H1 (cell line): ENCODE measurements around the gene ZNF408. TPM values are rescaled to one million over a fixed set of nuclear protein-coding genes. Genes with fewer than 3 reads are reported as not detected.

Experiments used
- CTCF ChIA-PET: fragments of 300-600 bp; sonication (Branson Sonifier 250); formaldehyde crosslinking; loops from one replicate; lab custom pipeline; 2021; ENCODE audit not compliant: partially characterized antibody; lab: Charles Lee
- POLR2A ChIA-PET: fragments of 300-600 bp; sonication (Branson Sonifier 250); formaldehyde crosslinking; loops from one replicate; lab custom pipeline; 2021; ENCODE audit warnings: inconsistent platforms; ENCODE audit not compliant: partially characterized antibody; lab: Charles Lee
- DNase-seq, 2 experiments: peaks; one replicate each; pipeline versions ENCODE4 v3.0.0 to v3.0.0-alpha.2; 2010 to 2022; ENCODE audit warnings: low spot score in 2 of 2, low read depth in 1 of 2, mixed read lengths in 1 of 2
- FAIRE-seq: peaks from 2 replicates; lab custom pipeline; 2011; peaks lifted over from hg19 to GRCh38; lab: Jason Lieb, UNC
- H2AFZ ChIP-seq: 2 replicates; pipeline ENCODE4 v1.8.1; 2012; ENCODE audit warnings: low read length, inconsistent platforms
- H2AK5ac ChIP-seq: 2 replicates; pipeline ENCODE4 v1.6.1; 2013; ENCODE audit warnings: low read depth, low read length
- H2BK120ac ChIP-seq: replicated peaks from 2 replicates; pipeline ENCODE3; 2013; ENCODE audit warnings: low read depth, low read length, inconsistent platforms
- H2BK12ac ChIP-seq: 2 replicates; pipeline ENCODE4 v1.6.1; 2013; ENCODE audit warnings: low read depth, low read length
- H2BK15ac ChIP-seq: 2 replicates; pipeline ENCODE4 v1.6.1; 2013; ENCODE audit warnings: low read length
- H2BK20ac ChIP-seq: 2 replicates; pipeline ENCODE4 v1.6.1; 2013; ENCODE audit warnings: low read length
- H2BK5ac ChIP-seq: 2 replicates; pipeline ENCODE4 v1.6.1; 2013; ENCODE audit warnings: low read depth, low read length
- H3K14ac ChIP-seq: 2 replicates; pipeline ENCODE4 v1.6.1; 2013; ENCODE audit warnings: inconsistent platforms; ENCODE audit not compliant: insufficient read length
- H3K18ac ChIP-seq: 2 replicates; pipeline ENCODE4 v1.6.1; 2013; ENCODE audit warnings: low read length; ENCODE audit errors: extremely low read depth
- H3K23ac ChIP-seq: 2 replicates; pipeline ENCODE4 v1.6.1; 2013; ENCODE audit warnings: inconsistent platforms; ENCODE audit not compliant: insufficient read length
- H3K23me2 ChIP-seq: 2 replicates; pipeline ENCODE4 v1.6.1; 2013; ENCODE audit warnings: low read depth, low read length
- H3K27ac ChIP-seq: 2 replicates; pipeline ENCODE4 v1.6.1; 2011; ENCODE audit warnings: low read depth, low read length, inconsistent platforms
- H3K27me3 ChIP-seq, 4 experiments: replicated peaks in 1 of 4; 1 replicate in 1 of 4; 2 replicates in 3 of 4; pipeline versions ENCODE4 v1.6.1 to v1.8.1; 2011 to 2013; ENCODE audit warnings: low read length in 3 of 4, mild to moderate bottlenecking in 3 of 4, inconsistent platforms in 2 of 4, mixed read lengths in 2 of 4, moderate library complexity in 1 of 4; ENCODE audit not compliant: control insufficient read depth in 3 of 4, insufficient read depth in 3 of 4; ENCODE audit errors: extremely low read depth in 1 of 4
- H3K36me3 ChIP-seq, 4 experiments: 2 replicates each; pipeline versions ENCODE4 v1.6.1 to v1.8.1; 2011 to 2013; ENCODE audit warnings: mild to moderate bottlenecking in 4 of 4, low read length in 3 of 4, moderate library complexity in 2 of 4, control low read depth in 1 of 4, inconsistent platforms in 1 of 4; ENCODE audit not compliant: insufficient read depth in 4 of 4, control insufficient read depth in 2 of 4
- H3K4ac ChIP-seq: replicated peaks from 2 replicates; pipeline ENCODE3; 2013; ENCODE audit warnings: low read length, low read depth, mixed read lengths, inconsistent platforms; ENCODE audit not compliant: insufficient read length
- H3K4me1 ChIP-seq, 4 experiments: replicated peaks in 1 of 4; 1 replicate in 1 of 4; 2 replicates in 3 of 4; pipeline versions ENCODE4 v1.6.1 to v1.8.1; 2011 to 2013; ENCODE audit warnings: low read length in 3 of 4, inconsistent platforms in 2 of 4, mixed read lengths in 1 of 4; ENCODE audit not compliant: insufficient read depth in 4 of 4, control insufficient read depth in 3 of 4
- H3K4me2 ChIP-seq, 2 experiments: 2 replicates each; pipeline versions ENCODE4 v1.6.1 to v1.8.1; 2011 to 2013; ENCODE audit warnings: low read depth in 2 of 2, low read length in 2 of 2, control low read depth in 1 of 2, inconsistent platforms in 1 of 2, mild to moderate bottlenecking in 1 of 2; ENCODE audit not compliant: insufficient read depth in 1 of 2
- H3K4me3 ChIP-seq, 4 experiments: fragments of 200-600, 300-600 bp in 1 of 4; sonication (generic), shearing (Covaris generic), sonication (Bioruptor Twin) in 1 of 4; 2 replicates each; pipeline versions ENCODE4 v1.5.1 to v1.8.1; 2011 to 2016; ENCODE audit warnings: low read length in 4 of 4, low read depth in 3 of 4, control low read depth in 2 of 4, inconsistent platforms in 2 of 4, mild to moderate bottlenecking in 2 of 4, mixed read lengths in 1 of 4, moderate library complexity in 1 of 4; ENCODE audit not compliant: insufficient read depth in 2 of 4; ENCODE audit errors: extremely low read depth in 1 of 4
- H3K56ac ChIP-seq: replicated peaks from 2 replicates; pipeline ENCODE3; 2013; ENCODE audit warnings: low read depth, mild to moderate bottlenecking, mixed read lengths, low read length, inconsistent platforms; ENCODE audit not compliant: insufficient read length
- H3K79me1 ChIP-seq: 2 replicates; pipeline ENCODE4 v1.6.1; 2013; ENCODE audit warnings: low read depth, low read length, control low read depth
- H3K79me2 ChIP-seq, 2 experiments: 2 replicates each; pipeline versions ENCODE4 v1.6.1 to v1.8.1; 2012 to 2013; ENCODE audit warnings: low read length in 2 of 2, mild to moderate bottlenecking in 2 of 2, inconsistent platforms in 1 of 2; ENCODE audit not compliant: insufficient read depth in 2 of 2, control insufficient read depth in 1 of 2
- H3K9ac ChIP-seq, 4 experiments: replicated peaks in 1 of 4; 1 replicate in 1 of 4; 2 replicates in 3 of 4; pipeline versions ENCODE4 v1.6.1 to v1.8.1; 2011 to 2013; ENCODE audit warnings: low read depth in 3 of 4, low read length in 3 of 4, control low read depth in 2 of 4, mild to moderate bottlenecking in 2 of 4, moderate library complexity in 2 of 4, inconsistent platforms in 1 of 4; ENCODE audit errors: extremely low read depth in 1 of 4
- H3K9me3 ChIP-seq, 2 experiments: 2 replicates each; pipeline versions ENCODE4 v1.6.1 to v1.8.1; 2012 to 2013; ENCODE audit warnings: mild to moderate bottlenecking in 2 of 2, moderate library complexity in 2 of 2, control low read depth in 1 of 2, inconsistent platforms in 1 of 2, low read depth in 1 of 2, low read length in 1 of 2, mixed read lengths in 1 of 2; ENCODE audit not compliant: insufficient read depth in 2 of 2
- H4K20me1 ChIP-seq, 2 experiments: replicated peaks in 1 of 2; 2 replicates each; pipeline versions ENCODE3 to v1.8.1; 2011 to 2013; ENCODE audit warnings: inconsistent platforms in 2 of 2, low read length in 2 of 2, mild to moderate bottlenecking in 1 of 2; ENCODE audit not compliant: insufficient read depth in 2 of 2, control insufficient read depth in 1 of 2
- H4K5ac ChIP-seq: 2 replicates; pipeline ENCODE4 v1.6.1; 2013; ENCODE audit warnings: low read length, low read depth, mixed read lengths, inconsistent platforms; ENCODE audit not compliant: insufficient read length
- H4K8ac ChIP-seq: 2 replicates; pipeline ENCODE4 v1.8.0; 2013; ENCODE audit warnings: mild to moderate bottlenecking, moderate library complexity, low read length, inconsistent platforms; ENCODE audit not compliant: insufficient read depth; ENCODE audit errors: extremely low read depth
- H4K91ac ChIP-seq: replicated peaks from 2 replicates; pipeline ENCODE3; 2013; ENCODE audit warnings: low read length, mixed read lengths, inconsistent platforms; ENCODE audit not compliant: insufficient read length
- ATF2 ChIP-seq: IDR thresholded peaks from 2 replicates; pipeline ENCODE4 v1.6.1; 2012; ENCODE audit warnings: low read length, inconsistent platforms
- GTF2F1 ChIP-seq: IDR thresholded peaks from 2 replicates; pipeline ENCODE4 v1.6.1; 2012; ENCODE audit warnings: low read depth, low read length, improper control_type of control experiment, borderline replicate concordance
- HDAC6 ChIP-seq: IDR thresholded peaks from one replicate; pipeline ENCODE4 v1.7.1; 2012; ENCODE audit warnings: low read depth, mild to moderate bottlenecking, inconsistent platforms, low read length, moderate library complexity
- JUN ChIP-seq: IDR thresholded peaks from 2 replicates; pipeline ENCODE4 v1.6.1; 2011; ENCODE audit warnings: low read depth, mild to moderate bottlenecking, improper control_type of control experiment, low read length
- KDM5A ChIP-seq: fragments of 200-600 bp; IDR thresholded peaks from 2 replicates; pipeline ENCODE4 v1.7.1; 2012; ENCODE audit warnings: mild to moderate bottlenecking, low read length, inconsistent platforms, mixed read lengths
- RNF2 ChIP-seq: fragments of 200-900, 300-1000 bp; sonication (generic); IDR thresholded peaks from 2 replicates; pipeline ENCODE4 v1.7.1; 2016; ENCODE audit warnings: borderline replicate concordance, low read depth, mild to moderate bottlenecking, antibody characterized with exemption, low read length; ENCODE audit not compliant: poor library complexity, severe bottlenecking; ENCODE audit errors: missing control alignments
- SIRT6 ChIP-seq: IDR thresholded peaks from one replicate; pipeline ENCODE4 v1.7.1; 2012; ENCODE audit warnings: low read length, inconsistent platforms
- TAF1 ChIP-seq: IDR thresholded peaks from 2 replicates; pipeline ENCODE4 v1.6.1; 2011; ENCODE audit warnings: mild to moderate bottlenecking, low read depth, low read length
- TAF7 ChIP-seq: optimal IDR thresholded peaks from 2 replicates; pipeline ENCODE3; 2011; ENCODE audit warnings: low read depth, mild to moderate bottlenecking, inconsistent platforms, low read length, moderate library complexity, borderline replicate concordance
- USF2 ChIP-seq: IDR thresholded peaks from 2 replicates; pipeline ENCODE4 v1.6.1; 2011; ENCODE audit warnings: low read length, improper control_type of control experiment
- WGBS, 2 experiments: shearing (Covaris generic) in 1 of 2; methylation state at CpG; one replicate each; pipeline versions ENCODE4 v1.1.6 to v1.1.7; 2013 to 2015; ENCODE audit warnings: low lambda C conversion rate in 2 of 2, mixed read lengths in 2 of 2, inconsistent platforms in 1 of 2, low coverage in 1 of 2, missing lambda C conversion rate in 1 of 2; ENCODE audit not compliant: insufficient replicate concordance in 2 of 2, insufficient coverage in 1 of 2, insufficient read length in 1 of 2; ENCODE audit errors: extremely low coverage in 1 of 2, missing lambda C conversion rate in 1 of 2; 5-methylcytosine and 5-hydroxymethylcytosine counted together
- polyA plus RNA-seq, 7 experiments: library from polyadenylated mRNA; depleted of rRNA in 3 of 7; stranded (reverse) in 5 of 7; unstranded in 2 of 7; fragments of >200 nt in 5 of 7; fragments of 200-250 nt in 2 of 7; gene quantifications; 1 replicate in 5 of 7; 2 replicates in 1 of 7; 4 replicates in 1 of 7; pipeline versions ENCODE4 v1.2.1 to v1.2.3, GENCODE V29; 2011 to 2013; ENCODE audit warnings: missing spikeins in 2 of 7, mixed read lengths in 2 of 7
- total RNA-seq: library from RNA; stranded (reverse); fragmentation: NEBNext Ultra II Directional; extraction: Animal tissue kit (Norgen Biotek cat#: 25700); gene quantifications from 2 replicates; pipeline ENCODE4 v1.2.1, GENCODE V29; 2021

Gene ZNF408
- total and polyA plus RNA-seq, 2 of the 8 experiments (the other 6 are each of a cell fraction or from before 2014, with no cell fraction given): 10.7 to 11.0 TPM

GRCh38 chr11:46727952-46728658 is 27.3 kb downstream of the ZNF408 start:
- no peaks in the 10 kb centered on the region for H3K79me2 ChIP-seq
- H3K27me3 ChIP-seq: no peaks in the 10 kb centered on the region
- no peak overlapping the region for H3K4ac ChIP-seq
- H4K8ac ChIP-seq: peak overlapping the region; percentile 82; the same call in 1 of the 2 replicates
- H2BK15ac ChIP-seq: no peak overlapping the region
- WGBS, 2 experiments: 87% methylated on average over 17 of the region's 17 CpGs; no CpG with 5 or more reads in 1 of the 2 experiments
- H2BK120ac ChIP-seq: no peak overlapping the region
- H3K36me3 ChIP-seq: no peaks in the 10 kb centered on the region
- H3K9ac ChIP-seq: no peak overlapping the region; a peak in 2 of 7 replicates
- no peak overlapping the region for H2AFZ ChIP-seq
- no peak overlapping the region for H3K4me3 ChIP-seq
- H3K9me3 ChIP-seq: no peaks in the 10 kb centered on the region
- H2BK20ac ChIP-seq: no peak overlapping the region
- H3K23me2 ChIP-seq: no peaks in the 10 kb centered on the region
- no peak overlapping the region for H3K4me2 ChIP-seq
- H3K14ac ChIP-seq: no peak overlapping the region
- H3K79me1 ChIP-seq: no peaks in the 10 kb centered on the region
- no peak for DNase-seq
- H4K91ac ChIP-seq: no peak overlapping the region
- H2BK5ac ChIP-seq: no peak overlapping the region
- ChIA-PET CTCF (interaction anchor here (1.4 to 2.0 kb wide), 2 partner anchors 10 to 50 kb away, joined by 5 to 7 read pairs; no protein-coding TSS in a partner anchor), POLR2A (no interaction called here)
- H4K20me1 ChIP-seq: no peaks in the 10 kb centered on the region
- H2AK5ac ChIP-seq: no peak overlapping the region
- no peak overlapping the region for H2BK12ac ChIP-seq
- H3K56ac ChIP-seq: no peak overlapping the region
- no peak overlapping the region for H3K18ac ChIP-seq
- H4K5ac ChIP-seq: no peak overlapping the region
- H3K4me1 ChIP-seq: peaks cover 0 to 3% (median under 1%) of the 10 kb centered on the region in 4 experiments; a peak in 2 of 7 replicates
- H3K23ac ChIP-seq: no peak overlapping the region
- FAIRE-seq: no peak
- TF ChIP-seq USF2 (no peak), RNF2 (no peak), ATF2 (no peak), JUN (no peak), TAF1 (no peak), HDAC6 (no peak), GTF2F1 (no peak), KDM5A (no peak), SIRT6 (no peak), TAF7 (no peak)
- H3K27ac ChIP-seq: no peak overlapping the region
